Activated T-helper 2 cell treated with anti-CD3 and anti-CD28 coated beads, Interferon-gamma antibody, Interleukin-2, Interleukin-4, amounts not matched to agents 10 μg/mL and 5 μg/mL and 100 μg/mL, durations not matched to agents 14 hours and 24 hours and 36 hours (primary cell): ENCODE measurements around the gene RGS7. TPM values are rescaled to one million over a fixed set of nuclear protein-coding genes. Genes with fewer than 3 reads are reported as not detected.

Experiments used
- DNase-seq: peaks from one replicate; pipeline ENCODE4 v3.0.0; 2021; ENCODE audit warnings: low spot score
- H3K27ac Mint-ChIP-seq: one replicate; pipeline ENCODE4 v1.8.0; 2021; ENCODE audit warnings: mixed read lengths
- H3K27me3 Mint-ChIP-seq: one replicate; pipeline ENCODE4 v1.8.0; 2021; ENCODE audit warnings: low read depth, mixed read lengths
- H3K36me3 Mint-ChIP-seq: one replicate; pipeline ENCODE4 v1.8.0; 2021; ENCODE audit warnings: low read depth, mixed read lengths
- H3K4me1 Mint-ChIP-seq: one replicate; pipeline ENCODE4 v1.8.0; 2021; ENCODE audit warnings: low read depth, mixed read lengths
- H3K4me3 Mint-ChIP-seq: one replicate; pipeline ENCODE4 v1.8.0; 2021; ENCODE audit warnings: low read depth, mild to moderate bottlenecking, moderate library complexity, mixed read lengths
- H3K9me3 Mint-ChIP-seq: one replicate; pipeline ENCODE4 v1.8.0; 2021; ENCODE audit warnings: mixed read lengths
- intact Hi-C: fragments of 100-400 bp; cut with micrococcal nuclease; formaldehyde crosslinking; loops from one replicate; pipeline ENCODE4 v1.15.1; 2023
- total RNA-seq: library from RNA; stranded (reverse); gene quantifications from 2 replicates; pipeline ENCODE4 v1.2.3, GENCODE V29; 2022

Gene RGS7
- total RNA-seq, 1 donor from 2014 or later = not detected

DNA sequence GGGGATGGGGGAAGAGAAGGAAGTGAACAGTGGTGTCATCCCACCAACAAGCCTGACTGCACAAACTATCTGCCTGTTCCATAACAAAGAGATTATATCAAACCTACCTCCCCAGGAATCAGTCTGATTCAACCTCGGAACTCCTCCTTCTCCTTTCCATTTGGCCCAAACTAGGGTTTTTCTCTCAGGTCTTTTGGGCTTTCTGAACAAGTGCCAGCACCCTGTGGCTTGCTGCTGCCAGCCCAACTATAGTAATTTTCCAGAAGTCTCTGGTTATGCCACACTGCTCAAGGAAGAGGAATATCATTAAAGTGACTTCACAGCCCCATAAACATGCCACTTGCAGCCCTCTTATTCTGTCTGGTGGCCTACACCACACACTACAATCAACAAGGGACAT, 70.5 kb downstream of the RGS7 start:
- Mint-ChIP-seq H3K4me1 (no peaks in the 10 kb centered on the region), H3K27ac (no peak overlapping the region), H3K36me3 (no peaks in the 10 kb centered on the region), H3K9me3 (peaks cover 60% of the 10 kb centered on the region), H3K27me3 (no peaks in the 10 kb centered on the region), H3K4me3 (no peak overlapping the region)
- intact Hi-C loops = no loop called here
- no peak for DNase-seq

- intact Hi-C loops = no loop called here
- DNase-seq = no peak
- H3K36me3 Mint-ChIP-seq = no peaks in the 10 kb centered on the region
- no peak overlapping the region for H3K4me3 Mint-ChIP-seq
- no peaks in the 10 kb centered on the region for H3K4me1 Mint-ChIP-seq
- peaks cover 33% of the 10 kb centered on the region for H3K9me3 Mint-ChIP-seq
- no peaks in the 10 kb centered on the region for H3K27me3 Mint-ChIP-seq
- H3K27ac Mint-ChIP-seq = no peak overlapping the region
Measured at GRCh38 chr1:241276391-241276790, 80.6 kb downstream of the RGS7 start.

DNA sequence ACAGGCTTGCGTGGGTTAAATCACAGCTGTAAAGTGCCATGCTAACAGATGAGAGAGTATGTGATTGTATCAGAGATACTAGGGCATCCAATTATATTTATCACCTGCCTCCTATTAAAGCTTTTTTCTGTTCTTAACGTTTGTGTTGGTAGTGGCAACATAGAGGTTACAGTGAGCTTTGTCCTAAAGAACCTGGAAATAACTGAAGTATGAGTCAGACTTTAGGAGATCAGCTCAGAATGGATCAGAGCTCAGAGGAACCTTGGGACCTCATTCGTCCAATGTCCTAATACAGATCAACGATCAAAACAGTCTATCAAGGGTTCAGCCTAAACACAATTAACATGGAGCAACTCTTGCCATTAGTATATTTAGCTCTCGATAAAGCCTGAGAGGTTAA, 81.0 kb downstream of the RGS7 start:
- H3K27ac Mint-ChIP-seq = no peak overlapping the region
- intact Hi-C loops = no loop called here
- no peaks in the 10 kb centered on the region for H3K36me3 Mint-ChIP-seq
- no peak for DNase-seq
- H3K27me3 Mint-ChIP-seq = no peaks in the 10 kb centered on the region
- no peaks in the 10 kb centered on the region for H3K4me1 Mint-ChIP-seq
- H3K4me3 Mint-ChIP-seq = no peak overlapping the region
- peaks cover 33% of the 10 kb centered on the region for H3K9me3 Mint-ChIP-seq

DNA sequence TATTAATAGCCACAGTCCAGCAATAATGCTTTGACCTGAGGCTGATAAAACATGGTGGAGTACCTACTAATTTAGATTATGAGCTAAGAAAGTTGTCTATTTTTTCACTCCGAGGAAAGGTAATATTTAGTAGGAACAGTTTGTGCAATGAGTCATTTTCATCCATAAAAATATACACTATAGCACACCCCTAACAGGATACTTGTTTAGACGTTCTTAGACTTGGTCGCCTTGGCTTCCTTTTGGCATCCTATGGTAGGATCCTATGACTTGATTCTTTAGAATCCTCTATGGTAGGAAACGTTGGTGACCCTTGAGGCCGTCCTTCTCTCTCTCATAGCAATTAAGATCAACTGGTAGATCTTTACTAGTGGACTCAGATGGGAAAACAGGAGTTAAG, 81.8 kb downstream of the RGS7 start:
- Mint-ChIP-seq H3K27me3 (no peaks in the 10 kb centered on the region), H3K36me3 (no peaks in the 10 kb centered on the region), H3K27ac (no peak overlapping the region), H3K4me3 (no peak overlapping the region), H3K9me3 (peaks cover 33% of the 10 kb centered on the region), H3K4me1 (no peaks in the 10 kb centered on the region)
- intact Hi-C loops = no loop called here
- no peak for DNase-seq

- Mint-ChIP-seq H3K9me3 (peaks cover 34% of the 10 kb centered on the region), H3K36me3 (no peaks in the 10 kb centered on the region), H3K27ac (no peak overlapping the region), H3K4me1 (no peaks in the 10 kb centered on the region), H3K4me3 (no peak overlapping the region), H3K27me3 (no peaks in the 10 kb centered on the region)
- intact Hi-C loops = no loop called here
- DNase-seq = no peak
Measured at GRCh38 chr1:241274693-241275092, 82.3 kb downstream of the RGS7 start.

DNA sequence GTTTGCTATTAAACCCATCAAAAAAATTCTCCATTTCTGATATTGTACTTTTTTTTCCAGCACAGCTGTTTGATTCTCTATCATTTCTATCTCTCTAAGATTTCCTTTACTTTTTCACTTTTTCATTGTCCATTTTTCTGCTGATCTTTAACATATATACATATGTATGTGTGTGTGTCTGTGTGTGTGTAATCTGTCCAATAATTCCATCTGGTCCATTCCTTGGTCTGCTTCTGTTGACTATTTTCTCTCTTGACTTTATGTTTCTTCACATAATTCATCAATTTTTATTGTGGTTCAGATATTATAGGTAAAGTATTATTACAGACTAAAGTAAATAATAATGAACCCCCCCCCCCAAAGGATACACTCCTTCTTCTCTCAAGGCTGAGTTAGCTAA, 84.2 kb downstream of the RGS7 start:
- H3K4me1 Mint-ChIP-seq = no peaks in the 10 kb centered on the region
- H3K36me3 Mint-ChIP-seq = no peaks in the 10 kb centered on the region
- DNase-seq = no peak
- H3K9me3 Mint-ChIP-seq = peaks cover 31% of the 10 kb centered on the region
- no peaks in the 10 kb centered on the region for H3K27me3 Mint-ChIP-seq
- no peak overlapping the region for H3K27ac Mint-ChIP-seq
- H3K4me3 Mint-ChIP-seq = no peak overlapping the region
- intact Hi-C loops = no loop called here

DNA sequence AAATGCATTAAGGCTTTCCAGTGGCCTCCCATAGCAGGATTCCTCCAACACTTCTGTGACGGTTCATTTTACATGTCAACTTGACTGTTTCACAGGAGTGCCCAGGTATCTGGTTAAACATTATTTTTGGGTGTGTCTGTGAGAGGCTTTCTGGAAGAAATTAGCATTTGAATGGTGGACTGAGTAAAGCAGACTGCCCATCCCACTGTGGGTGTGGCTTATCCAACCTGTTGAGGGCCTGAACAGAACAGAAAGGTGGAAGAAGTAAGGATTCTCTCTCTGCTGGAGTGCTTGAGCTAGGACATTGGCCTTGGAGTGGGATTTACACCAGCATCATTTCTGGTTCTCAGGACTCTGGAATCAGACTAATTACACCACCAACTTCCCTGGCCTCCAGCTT, 85.6 kb downstream of the RGS7 start:
- no peaks in the 10 kb centered on the region for H3K27me3 Mint-ChIP-seq
- peaks cover 34% of the 10 kb centered on the region for H3K9me3 Mint-ChIP-seq
- H3K4me3 Mint-ChIP-seq = no peak overlapping the region
- no peaks in the 10 kb centered on the region for H3K4me1 Mint-ChIP-seq
- intact Hi-C loops = no loop called here
- DNase-seq = no peak
- no peak overlapping the region for H3K27ac Mint-ChIP-seq
- H3K36me3 Mint-ChIP-seq = no peaks in the 10 kb centered on the region

DNA sequence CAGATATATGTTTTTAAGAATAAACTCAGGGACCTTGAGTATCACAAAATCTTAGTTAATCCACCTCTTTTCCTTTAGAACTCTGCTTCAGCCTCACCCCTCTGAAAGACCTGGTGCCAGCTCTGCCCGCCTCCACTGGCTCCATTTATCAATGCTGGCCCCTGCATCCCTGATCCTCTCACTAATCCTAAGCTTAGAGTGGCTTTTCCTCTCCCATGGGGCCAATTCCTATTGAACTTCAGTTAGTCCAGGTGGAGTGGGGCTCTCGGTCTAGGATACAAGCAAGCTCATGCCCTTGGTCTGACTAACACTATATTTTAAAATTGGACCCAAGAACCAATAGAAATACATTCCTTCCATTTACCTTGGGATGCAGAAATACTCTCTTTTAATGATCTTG, 87.0 kb downstream of the RGS7 start:
- H3K4me3 Mint-ChIP-seq = no peak overlapping the region
- no peaks in the 10 kb centered on the region for H3K27me3 Mint-ChIP-seq
- no peaks in the 10 kb centered on the region for H3K4me1 Mint-ChIP-seq
- intact Hi-C loops = no loop called here
- H3K9me3 Mint-ChIP-seq = peaks cover 34% of the 10 kb centered on the region
- DNase-seq = no peak
- H3K36me3 Mint-ChIP-seq = no peaks in the 10 kb centered on the region
- no peak overlapping the region for H3K27ac Mint-ChIP-seq

GRCh38 chr1:241269116-241269515, 87.9 kb downstream of the RGS7 start:
- Mint-ChIP-seq H3K36me3 (no peaks in the 10 kb centered on the region), H3K4me1 (no peaks in the 10 kb centered on the region), H3K4me3 (no peak overlapping the region), H3K27ac (no peak overlapping the region), H3K9me3 (peaks cover 34% of the 10 kb centered on the region), H3K27me3 (no peaks in the 10 kb centered on the region)
- intact Hi-C loops = no loop called here
- no peak for DNase-seq

- H3K36me3 Mint-ChIP-seq = no peaks in the 10 kb centered on the region
- no peak overlapping the region for H3K27ac Mint-ChIP-seq
- peaks cover 20% of the 10 kb centered on the region for H3K9me3 Mint-ChIP-seq
- intact Hi-C loops = no loop called here
- no peaks in the 10 kb centered on the region for H3K27me3 Mint-ChIP-seq
- H3K4me3 Mint-ChIP-seq = no peak overlapping the region
- H3K4me1 Mint-ChIP-seq = no peaks in the 10 kb centered on the region
- no peak for DNase-seq
Measured at GRCh38 chr1:241266121-241266520, 90.9 kb downstream of the RGS7 start.

DNA sequence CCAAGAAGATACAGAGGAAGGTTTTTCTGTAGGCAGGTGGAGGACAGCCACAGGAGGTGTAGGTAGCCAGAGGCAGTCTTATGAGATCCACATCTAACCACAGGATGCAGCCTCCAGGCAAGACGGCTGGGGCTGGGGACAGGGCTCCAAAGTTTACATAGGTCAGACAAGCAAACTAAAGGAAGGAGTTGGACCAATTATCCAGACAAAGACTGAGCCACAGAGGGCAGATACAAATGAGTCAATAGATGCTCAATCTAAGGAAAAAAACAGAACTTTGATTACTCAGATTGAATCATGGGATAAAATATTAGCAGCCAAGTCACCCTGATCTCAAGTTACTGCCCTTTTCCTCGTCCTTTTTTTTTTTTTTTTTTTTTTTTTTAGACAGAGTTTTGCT, 91.6 kb downstream of the RGS7 start:
- H3K4me1 Mint-ChIP-seq = no peaks in the 10 kb centered on the region
- no peaks in the 10 kb centered on the region for H3K27me3 Mint-ChIP-seq
- H3K9me3 Mint-ChIP-seq = peaks cover 20% of the 10 kb centered on the region
- H3K4me3 Mint-ChIP-seq = no peak overlapping the region
- H3K36me3 Mint-ChIP-seq = no peaks in the 10 kb centered on the region
- intact Hi-C loops = no loop called here
- no peak overlapping the region for H3K27ac Mint-ChIP-seq
- DNase-seq = no peak

DNA sequence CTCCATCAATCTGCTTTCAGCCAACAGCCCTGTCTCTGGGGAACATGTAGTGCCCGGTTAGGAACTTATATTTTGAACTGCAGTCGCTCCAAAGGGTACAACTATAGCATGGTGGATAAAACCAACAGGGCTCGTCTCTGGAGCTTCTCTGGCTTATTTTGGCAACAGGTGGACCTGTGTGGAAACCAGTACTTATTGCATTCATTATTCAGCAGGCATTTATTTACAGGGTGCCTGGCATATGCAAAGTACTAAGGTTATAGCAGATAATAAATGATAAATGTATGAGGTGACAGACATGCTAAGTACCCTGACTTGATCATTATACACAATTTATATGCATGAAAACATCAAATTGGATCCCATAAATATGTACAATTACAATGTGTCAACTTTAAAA, 93.7 kb downstream of the RGS7 start:
- Mint-ChIP-seq H3K27me3 (no peaks in the 10 kb centered on the region), H3K4me3 (no peak overlapping the region), H3K36me3 (no peaks in the 10 kb centered on the region), H3K27ac (no peak overlapping the region), H3K4me1 (no peaks in the 10 kb centered on the region), H3K9me3 (peaks cover 11% of the 10 kb centered on the region)
- intact Hi-C loops = no loop called here
- no peak for DNase-seq

DNA sequence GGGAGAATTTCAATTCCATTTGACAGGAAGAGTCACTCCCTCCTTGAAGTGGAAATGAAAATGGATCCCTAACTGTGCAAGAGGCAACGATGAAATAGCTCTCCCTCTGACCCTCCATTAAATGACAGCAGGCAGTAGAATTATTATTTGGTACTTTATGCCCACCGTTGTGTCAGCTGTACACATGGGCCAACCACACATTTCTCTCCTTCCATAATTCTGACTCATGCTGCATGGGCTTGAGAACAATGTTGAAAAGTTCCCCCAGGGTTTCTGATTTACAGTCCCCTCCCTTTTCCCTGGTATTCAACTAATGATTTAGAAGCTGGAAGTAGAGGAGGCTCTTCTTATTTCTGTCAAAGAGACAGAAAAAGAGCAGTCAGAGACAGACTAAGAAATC, 103.5 kb downstream of the RGS7 start:
- Mint-ChIP-seq H3K4me1 (no peaks in the 10 kb centered on the region), H3K4me3 (no peak overlapping the region), H3K27ac (no peak overlapping the region), H3K9me3 (peaks cover 29% of the 10 kb centered on the region), H3K27me3 (no peaks in the 10 kb centered on the region), H3K36me3 (no peaks in the 10 kb centered on the region)
- intact Hi-C loops = no loop called here
- no peak for DNase-seq

DNA sequence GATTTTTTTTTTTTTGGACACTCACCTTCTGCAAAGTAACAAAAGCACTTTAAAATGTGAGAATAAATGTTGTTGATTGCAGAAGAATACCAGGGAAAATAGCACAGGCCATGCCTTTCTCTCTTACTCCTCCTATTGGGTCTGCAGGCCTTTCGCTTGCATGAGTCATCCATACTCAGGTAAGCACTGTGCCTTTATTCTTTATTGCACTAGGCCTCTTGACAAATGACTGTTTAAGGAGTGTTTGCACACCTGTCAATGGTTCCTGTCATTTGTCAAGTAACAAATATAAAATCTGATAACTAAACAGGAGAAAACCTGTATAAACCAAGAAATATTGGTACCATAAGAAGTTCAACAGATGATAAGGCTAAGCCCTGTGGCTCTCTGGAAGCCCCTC, 106.5 kb downstream of the RGS7 start:
- Mint-ChIP-seq H3K27ac (no peak overlapping the region), H3K4me3 (no peak overlapping the region), H3K27me3 (no peaks in the 10 kb centered on the region), H3K9me3 (peaks cover 38% of the 10 kb centered on the region), H3K36me3 (no peaks in the 10 kb centered on the region), H3K4me1 (no peaks in the 10 kb centered on the region)
- intact Hi-C loops = no loop called here
- no peak for DNase-seq
